Stimulated activated CD8-positive, alpha-beta memory T cell treated with anti-CD3 and anti-CD28 coated beads, Interleukin-4, amount 100 ng/mL, for 4 hours (primary cell): ENCODE measurements around the gene PAX6.

Experiments
- DNase-seq, 2 donors: peaks; one replicate each; pipeline ENCODE4 v3.0.0-alpha.2; 2020; ENCODE audit warnings: low read depth in 2 of 2, low spot score in 1 of 2

Gene PAX6

DNA sequence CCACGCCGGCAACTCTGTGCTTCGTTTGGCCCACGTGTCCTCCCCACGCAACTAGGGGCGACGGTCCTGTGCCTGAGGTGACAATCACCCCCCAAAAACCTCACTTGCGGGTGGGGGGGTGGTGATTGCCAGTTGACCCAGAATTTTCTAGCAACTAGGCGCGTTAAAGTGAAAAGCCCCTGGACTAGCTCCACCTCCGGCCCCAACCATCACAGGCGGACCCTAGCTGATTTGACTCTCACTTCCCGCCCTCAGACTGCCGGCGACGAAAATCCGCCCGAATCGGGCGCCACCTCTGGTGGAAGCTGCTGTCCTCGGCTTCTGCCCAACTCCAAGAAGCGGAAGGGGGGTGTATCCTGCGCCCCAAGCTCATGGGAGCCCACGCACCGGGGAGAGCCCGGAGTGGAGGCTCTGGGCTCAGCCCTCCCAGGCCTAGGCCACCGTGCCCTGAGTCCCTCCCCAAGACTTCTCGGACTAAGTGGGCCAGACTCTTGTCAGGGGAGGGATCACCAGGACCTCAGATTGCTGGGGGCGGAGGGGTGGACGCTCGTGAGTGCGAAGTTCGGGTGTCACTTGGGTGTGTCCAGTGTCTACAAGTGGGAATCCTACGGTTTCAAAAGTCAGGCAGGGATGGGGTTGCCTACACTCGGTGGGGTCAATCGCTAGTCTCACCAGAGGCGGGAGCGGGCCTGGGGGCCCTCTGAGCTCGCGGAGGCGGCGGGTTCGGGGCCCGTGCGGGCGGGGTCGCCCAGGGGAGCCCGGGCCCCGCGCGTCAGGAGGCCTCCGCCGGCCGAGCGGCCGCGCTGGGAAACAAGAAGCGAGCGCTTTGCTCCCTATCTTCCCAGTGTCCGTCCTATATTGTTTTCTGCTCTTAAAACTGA, 12.3 kb downstream of the PAX6 start:
- no peak for DNase-seq

- DNase-seq, result no peak
Measured at GRCh38 chr11:31798057-31798553, 13.0 kb downstream of the PAX6 start.

- DNase-seq, result no peak
Measured at GRCh38 chr11:31797190-31798056, 13.7 kb downstream of the PAX6 start.

DNA sequence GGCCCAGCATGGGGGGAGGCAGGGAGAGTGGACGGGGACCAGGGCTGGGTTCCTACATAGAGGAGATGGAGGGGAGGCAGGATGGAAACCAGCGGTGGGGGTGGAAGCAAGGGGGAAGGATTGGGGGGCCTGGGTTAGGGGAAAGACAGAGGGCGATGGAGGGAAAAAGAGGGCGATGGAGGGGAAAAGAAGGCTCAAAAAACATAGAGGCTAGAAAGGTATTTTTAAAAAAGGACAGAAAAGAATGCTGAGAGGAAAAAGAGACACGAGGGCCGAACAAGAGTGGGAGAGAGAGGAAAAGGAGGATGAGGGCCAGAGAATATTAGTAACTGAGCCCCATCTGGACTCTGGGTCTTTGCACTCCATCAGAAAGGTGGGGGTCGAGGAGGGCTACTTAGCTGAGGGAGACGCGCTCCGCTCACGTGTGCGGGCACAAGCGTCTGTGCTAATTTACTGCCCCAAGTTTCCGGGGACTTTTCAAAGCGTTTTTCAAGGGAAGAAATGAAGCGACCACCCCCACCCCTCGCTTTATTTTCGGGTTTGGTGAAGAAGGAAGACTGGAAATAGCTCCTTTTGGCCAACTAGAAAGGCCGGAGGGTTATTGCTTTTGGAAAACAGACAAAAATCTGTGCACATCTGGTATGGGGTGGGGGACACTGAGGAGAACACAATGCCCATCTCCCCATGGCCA, 14.5 kb downstream of the PAX6 start:
- DNase-seq, result no peak

GRCh38 chr11:31795706-31796498, 15.2 kb downstream of the PAX6 start:
- DNase-seq, result no peak

- DNase-seq, result no peak
Measured at GRCh38 chr11:31794548-31794947, 16.6 kb downstream of the PAX6 start.

GRCh38 chr11:31793264-31793663, 17.9 kb downstream of the PAX6 start:
- no peak for DNase-seq

- no peak for DNase-seq
Measured at GRCh38 chr11:31792456-31792855, 18.7 kb downstream of the PAX6 start.

- DNase-seq, result no peak
Measured at GRCh38 chr11:31792036-31792435, 19.1 kb downstream of the PAX6 start.

GRCh38 chr11:31790649-31791048, 20.5 kb downstream of the PAX6 start:
- DNase-seq, result no peak

DNA sequence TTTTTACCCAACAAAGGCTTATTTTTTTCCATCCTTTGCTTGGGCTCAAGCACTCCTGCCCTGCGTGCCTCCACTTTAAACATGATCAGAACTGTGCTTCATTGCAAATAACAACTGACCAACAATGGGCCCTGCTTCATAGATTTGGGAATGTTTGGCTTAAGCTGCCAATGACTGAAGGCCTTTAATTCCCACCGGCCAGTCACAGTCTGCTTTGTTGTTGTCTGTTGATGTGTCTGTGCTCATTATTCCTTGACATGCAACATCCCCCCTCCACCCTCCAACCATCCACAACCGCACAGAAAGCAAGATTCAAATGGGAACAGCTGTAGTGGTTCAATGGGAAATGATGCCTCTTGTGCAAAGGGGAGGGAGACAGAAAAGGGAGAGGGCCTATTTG, 23.0 kb downstream of the PAX6 start:
- DNase-seq, result no peak

- DNase-seq, result no peak
Measured at GRCh38 chr11:31786996-31787685, 24.0 kb downstream of the PAX6 start.

DNA sequence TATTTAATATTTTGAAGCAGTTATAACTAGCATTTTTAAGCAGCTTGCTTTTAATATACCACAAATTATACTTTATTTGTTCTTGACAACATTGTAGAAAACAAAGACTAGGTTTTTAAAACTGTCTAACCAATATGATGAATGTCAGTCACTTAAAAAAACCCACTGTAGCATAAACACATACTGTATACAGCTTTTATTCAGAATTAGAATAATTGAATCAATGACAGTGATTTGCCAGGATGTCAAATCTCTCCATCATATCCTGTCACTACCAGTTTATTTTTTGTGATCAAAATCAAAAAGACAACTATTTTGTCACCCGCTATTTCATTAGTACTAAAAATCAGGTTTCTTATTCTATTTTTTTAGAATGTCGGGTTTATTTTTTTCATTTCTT, 26.5 kb downstream of the PAX6 start:
- no peak for DNase-seq

DNA sequence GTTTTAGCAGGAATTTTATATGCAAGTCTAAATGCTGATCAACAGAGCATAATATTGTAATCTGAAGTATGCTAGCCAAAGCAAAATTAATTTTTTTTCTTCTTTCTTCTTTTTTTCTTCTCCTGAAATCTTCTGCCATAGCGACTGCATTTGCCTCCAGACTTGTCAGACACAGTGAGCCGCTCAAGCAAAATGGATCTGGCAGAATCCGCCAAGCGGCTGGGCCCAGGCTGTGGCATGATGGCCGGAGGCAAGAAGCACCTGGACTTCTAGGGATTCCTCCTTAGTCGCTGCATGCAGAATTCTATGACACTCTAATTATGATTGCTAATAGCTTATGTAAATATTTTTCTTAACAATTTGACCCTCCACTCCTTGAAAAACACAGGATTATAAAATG, 27.9 kb downstream of the PAX6 start:
- no peak for DNase-seq

- no peak for DNase-seq
Measured at GRCh38 chr11:31782257-31782656, 28.9 kb downstream of the PAX6 start.

DNA sequence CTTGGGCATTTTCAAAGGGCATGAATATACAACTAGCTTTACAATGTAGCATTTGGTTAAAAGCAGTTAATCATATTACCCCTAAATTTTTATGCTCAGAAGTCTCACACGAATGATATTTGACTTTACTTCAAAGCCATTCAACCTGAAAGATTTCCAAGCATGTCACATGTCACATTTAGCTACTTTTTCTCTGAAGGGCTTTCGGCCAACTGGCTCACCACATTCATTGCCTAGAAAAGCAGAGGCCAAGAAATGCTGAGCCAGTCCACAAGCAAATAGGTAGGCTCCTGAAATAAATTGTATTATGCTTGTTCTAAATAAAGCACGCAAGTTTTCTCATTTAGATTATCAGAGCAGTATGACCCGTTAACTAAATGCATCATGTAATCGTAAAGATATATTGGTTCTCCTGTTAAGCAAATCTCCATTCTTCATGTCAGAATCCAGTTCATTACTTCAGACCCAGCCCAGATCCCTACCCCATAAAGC, 30.6 kb downstream of the PAX6 start:
- no peak for DNase-seq

DNA sequence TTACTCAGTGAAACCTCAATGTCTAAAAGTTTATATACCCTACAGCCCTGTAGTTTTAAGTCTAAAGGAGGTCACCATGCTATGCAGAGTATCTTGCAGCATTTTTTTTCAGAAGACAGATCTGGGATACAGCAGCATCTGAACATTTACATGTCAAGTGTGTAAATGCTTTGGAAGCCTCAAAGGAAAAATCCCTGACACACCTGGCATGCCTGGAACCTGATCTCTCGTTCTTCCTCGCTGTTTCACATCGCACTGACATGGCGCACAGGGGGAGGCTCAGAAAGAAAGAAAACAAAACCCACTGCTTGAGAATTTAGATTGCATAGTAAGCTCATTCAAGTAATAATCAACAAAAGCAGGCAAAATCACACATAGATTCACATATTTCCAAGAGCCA, 31.0 kb downstream of the PAX6 start:
- DNase-seq, result no peak

DNA sequence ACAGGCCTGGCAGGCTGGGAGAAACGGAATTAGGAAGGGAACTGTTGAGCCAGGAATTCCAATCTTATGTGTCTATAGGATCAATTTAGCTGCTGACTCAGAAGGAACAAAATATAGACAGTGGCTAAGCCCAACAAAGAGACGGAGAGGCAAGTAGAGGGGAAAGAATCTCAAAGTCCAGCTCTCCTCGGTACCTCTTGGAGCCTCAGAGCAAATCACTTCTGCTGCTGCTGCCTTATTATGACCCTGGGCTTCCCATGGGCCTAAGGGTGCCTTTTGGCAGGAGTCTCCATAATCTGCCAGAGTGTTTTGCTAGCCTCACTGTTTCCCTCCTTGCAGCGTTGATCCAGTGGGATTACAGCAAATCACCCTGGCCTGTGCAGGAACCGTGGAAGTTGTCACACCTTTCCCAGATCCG, 31.7 kb downstream of the PAX6 start:
- DNase-seq, result no peak

DNA sequence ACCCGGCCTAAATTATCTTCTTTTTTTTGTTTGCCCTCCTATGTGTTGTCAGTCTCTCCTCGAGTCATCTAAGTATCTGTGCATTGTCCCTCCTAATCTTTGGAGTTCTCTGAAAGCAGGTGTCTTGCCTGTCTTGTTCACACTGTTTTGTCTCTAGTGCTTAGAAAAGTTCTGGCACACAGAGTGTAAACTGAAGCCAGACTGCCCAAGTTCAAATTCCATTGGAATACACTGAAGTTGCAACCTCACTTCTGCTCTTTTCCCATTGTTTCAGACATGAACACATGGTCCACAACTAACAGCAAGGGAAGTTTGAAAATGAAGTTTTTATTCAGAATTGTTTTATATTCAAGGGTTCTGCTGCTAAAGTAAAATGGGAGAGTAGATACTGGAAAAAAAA, 38.7 kb downstream of the PAX6 start:
- DNase-seq, result no peak
